Renal cortical epithelial cell (primary cell): ENCODE results near the gene CCDC97. TPM values are rescaled to one million over a fixed set of nuclear protein-coding genes. Genes with fewer than 3 reads are reported as not detected.
"Not testable (repeated sequence)": the region's sequence is repeated elsewhere in the genome, so short reads cannot be mapped to it uniquely, and the experiment has no call there.

Experiments used
- DNase-seq: peaks from one replicate; pipeline ENCODE4 v3.0.0-alpha.2; 2011; ENCODE audit warnings: low read depth
- total RNA-seq: library from RNA; depleted of rRNA; stranded (reverse); fragments of >200 nt; gene quantifications from 2 replicates; pipeline ENCODE4 v1.2.3, GENCODE V29; 2014

CCDC97 gene
- total RNA-seq, 1 donor from 2014 or later, result 15.0 TPM

GRCh38 chr19:41339936-41340335 lies 30.0 kb downstream of the CCDC97 start:
- peak; percentile 88 for DNase-seq

DNA sequence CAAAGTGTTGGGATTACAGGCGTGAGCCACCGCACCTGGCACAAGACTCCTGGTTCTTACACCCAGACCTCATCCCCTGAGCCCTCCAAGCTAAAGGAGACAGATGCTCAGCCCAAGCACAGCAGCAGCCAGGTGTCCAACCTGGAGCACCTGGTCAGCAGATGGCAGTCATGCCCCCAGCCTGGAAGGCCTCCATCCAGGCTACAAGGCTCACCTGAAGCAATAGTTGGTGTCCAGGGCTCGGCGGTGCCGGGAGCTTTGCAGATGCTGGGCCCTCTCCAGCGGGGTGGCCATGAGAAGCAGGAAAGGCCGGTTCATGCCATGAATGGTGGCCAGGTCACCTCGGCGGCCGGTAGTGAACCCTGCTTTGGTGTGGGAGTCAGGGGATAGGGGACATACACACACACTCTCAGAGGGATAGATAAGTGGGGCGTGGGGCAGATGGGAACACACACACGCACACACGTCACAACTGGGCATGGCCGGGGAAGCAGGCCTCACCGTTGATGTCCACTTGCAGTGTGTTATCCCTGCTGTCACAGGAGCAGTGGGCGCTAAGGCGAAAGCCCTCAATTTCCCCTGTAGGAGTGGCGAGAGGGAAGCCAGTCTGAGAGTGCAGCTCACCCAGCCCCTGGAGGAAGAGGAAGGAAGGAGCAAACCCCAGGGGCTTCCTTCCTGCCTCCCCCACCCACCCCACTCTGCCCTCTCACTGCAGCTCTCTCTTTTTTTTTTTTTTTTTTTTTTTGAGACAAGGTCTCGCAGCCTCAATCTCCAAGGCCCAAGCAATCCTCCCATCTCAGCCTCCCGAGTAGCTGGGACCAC lies 31.9 kb downstream of the CCDC97 start:
- no peak for DNase-seq

GRCh38 chr19:41344162-41344561 lies 34.2 kb downstream of the CCDC97 start:
- DNase-seq, result no peak

GRCh38 chr19:41346916-41347315 lies 36.9 kb downstream of the CCDC97 start:
- not testable (repeated sequence) for DNase-seq

DNA sequence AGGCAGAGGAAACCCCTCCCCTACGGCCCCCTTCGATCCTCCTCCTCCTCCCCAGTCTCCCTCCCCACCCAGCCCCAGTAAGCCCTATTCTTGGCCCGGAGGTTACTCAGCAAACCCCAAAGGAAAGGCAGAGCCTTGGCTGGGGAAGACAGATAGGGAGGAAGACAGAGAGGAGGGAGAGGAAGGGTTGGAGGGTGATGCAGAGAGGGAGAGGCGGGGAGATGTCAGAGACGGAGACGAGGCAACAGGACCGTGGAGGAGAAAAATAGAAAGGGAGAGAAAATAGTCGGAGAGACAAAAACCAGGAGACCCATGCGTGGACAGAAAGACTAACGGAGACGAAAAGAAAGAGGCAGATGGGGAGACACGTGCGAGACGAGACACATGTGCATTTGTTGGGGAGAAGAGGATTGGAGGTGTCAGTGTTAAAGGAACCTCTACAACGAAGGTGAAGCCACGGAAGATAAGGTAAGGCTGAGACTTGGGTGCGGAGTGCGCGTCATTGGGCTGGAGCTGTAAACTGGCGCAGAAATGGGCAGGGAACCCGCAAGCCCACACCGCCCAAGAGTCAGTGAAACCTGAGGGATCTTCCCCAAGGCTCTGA lies 40.9 kb downstream of the CCDC97 start:
- DNase-seq, result no peak

DNA sequence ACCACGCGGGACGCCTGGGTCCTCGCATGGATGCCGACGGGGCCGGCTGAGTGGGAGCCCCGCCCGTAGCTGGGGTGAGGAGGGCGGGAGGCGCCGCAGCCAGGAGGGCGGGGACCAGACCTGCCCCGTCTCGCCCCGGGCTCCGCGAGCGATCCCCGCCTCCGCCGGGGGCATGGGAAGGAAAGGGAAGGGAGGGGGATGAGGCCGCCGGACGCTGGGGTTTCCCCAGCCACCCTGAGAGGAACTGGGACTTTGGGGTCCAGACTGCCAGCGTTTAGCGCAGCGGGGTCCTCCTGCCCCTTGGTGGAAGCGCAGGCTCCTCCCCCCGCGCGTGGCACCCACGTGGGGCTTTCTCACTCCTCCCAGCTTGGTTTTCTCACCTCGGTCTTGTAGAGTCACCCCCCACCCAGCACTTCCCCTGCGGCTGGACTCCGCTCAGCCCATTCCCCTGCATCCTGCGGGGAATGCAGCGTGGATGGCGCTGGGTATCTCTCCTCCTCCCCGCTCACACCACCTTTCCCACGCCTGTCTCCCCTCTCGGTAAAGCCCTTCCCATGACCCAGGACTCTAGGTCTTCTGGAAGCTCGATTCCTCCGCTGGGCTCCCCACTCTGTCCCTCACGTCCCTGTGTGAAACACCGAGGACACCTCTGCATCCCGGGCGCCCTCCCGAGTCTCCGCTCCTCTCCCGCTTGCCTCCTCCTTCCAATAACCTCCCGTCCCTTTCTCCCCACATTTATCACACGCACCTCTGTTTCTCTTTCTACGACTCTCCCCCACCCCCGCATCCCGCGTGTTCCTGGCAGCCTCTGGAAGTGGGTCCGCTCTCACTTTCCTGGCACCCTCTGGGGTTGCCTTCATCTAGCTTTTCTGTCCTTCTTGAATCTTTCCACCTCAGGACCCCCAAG lies 41.6 kb downstream of the CCDC97 start:
- no peak for DNase-seq

DNA sequence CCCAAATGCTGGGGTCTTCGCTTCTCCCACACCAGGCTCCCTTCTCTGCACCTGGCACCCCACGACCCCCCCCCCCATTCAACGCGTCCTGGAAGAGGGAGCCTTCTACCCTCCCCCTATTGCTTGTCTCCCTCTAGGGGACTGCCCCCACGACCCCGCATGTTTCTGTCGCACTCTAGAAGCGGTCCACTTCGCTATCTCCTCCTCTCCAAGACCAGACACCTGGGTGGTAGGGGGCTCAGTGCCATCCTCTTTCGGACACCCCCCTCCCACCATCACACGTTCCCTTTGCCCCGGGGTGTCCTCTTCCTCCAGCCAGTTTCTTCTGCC lies 42.3 kb downstream of the CCDC97 start:
- DNase-seq, result no peak

- peak; percentile 22 for DNase-seq
These were observed 42.9 kb downstream of the CCDC97 start for GRCh38 chr19:41352609-41353465.

DNA sequence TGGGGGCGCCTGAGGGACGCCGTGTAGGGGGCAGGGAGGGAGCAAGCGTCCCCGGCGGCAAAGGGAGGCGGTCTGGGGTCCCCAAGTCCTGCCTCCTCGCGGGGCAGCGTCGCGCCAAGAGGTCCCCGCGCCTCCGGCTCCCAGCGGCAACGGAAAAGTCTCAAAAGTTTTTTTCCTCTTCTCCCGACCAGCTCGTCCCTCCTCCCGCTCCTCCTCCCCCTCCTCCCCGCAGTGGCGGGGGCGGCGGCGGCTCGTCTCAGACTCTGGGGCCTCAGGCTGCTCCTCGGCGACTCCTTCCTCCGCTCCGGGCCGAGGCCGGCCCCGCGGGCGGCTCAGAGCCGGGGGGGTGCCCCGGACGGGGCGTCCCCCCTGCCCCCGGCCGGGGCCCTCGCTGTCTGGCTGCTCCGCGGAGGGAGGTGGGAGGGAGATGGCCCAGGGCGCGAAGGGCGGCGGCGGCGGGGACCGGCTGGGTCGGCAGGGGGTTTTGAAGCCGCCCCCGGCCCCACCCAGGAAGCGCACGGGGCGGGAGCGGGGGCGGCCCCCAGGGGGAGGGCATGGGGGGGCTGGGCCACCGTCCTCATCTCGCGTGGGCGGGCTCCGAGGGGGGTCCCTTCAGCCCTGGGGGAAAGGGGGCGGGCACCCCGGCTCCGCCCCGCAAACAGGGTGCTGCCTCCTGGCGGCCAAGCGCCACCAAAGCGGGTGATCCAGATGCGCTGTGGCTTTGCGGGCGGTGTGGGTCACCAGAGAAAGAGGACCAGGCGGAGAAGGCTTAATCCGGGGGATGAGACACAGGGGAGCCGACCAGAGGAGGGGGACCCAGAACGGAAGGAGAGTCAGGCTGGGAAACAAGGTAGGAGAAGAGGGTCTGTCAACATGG lies 43.7 kb downstream of the CCDC97 start, which contains the start of gene TGFB1:
Gene TGFB1 (minus strand): TSS at position 457 of the 877 bp plus-strand sequence. CDS start 878 bp downstream, outside the sequence.
- peak; percentile 54 for DNase-seq

DNA sequence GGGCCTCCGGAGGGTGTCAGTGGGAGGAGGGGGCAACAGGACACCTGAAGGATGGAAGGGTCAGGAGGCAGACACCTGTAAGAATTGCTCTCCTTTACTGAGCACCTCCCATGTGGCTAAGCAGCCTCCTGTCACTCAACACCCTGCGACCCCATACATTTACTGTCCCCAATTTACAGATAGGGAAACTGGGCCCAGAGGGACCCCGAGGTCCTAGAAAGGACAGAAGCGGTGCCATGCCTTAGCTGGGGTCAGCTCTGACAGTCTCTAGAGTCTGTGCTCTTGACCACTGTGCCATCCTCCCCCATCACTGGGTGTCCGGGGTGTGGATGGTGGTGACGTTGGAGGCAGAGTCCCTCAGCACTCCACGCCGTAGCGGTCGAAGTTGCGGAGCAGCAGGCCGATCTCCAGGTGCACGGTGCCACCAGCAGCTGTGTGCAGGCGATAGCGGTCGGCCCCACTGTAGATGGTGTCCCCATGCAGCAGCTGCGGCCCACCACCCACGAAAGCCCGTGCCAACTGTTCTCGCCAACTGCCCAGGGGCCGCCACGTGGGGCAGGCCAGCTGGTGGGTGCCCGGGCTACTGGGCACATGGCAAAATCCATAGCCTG lies 44.5 kb downstream of the CCDC97 start:
- no peak for DNase-seq

- DNase-seq, result no peak
These were observed 45.1 kb downstream of the CCDC97 start for GRCh38 chr19:41355035-41355434.

DNA sequence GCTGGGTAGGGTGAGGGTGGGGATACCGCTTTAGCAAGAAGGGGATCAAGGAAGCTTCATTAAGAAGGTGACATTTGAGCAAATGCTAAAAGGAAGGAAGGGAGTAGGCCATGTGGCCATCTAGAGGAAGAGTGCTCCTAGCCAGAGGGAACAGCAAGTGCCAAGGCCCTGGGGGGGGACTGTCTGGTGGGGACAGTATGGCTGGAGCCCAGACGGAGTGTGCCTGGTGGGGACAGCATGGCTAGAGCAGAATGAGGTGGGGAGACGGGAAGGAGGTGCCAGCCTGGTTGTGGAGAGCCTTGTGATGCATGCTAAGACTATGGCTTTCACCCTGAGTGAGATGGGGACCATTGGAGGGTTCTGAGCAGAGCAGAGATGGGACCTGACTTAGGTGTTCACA lies 45.8 kb downstream of the CCDC97 start:
- no peak for DNase-seq

DNA sequence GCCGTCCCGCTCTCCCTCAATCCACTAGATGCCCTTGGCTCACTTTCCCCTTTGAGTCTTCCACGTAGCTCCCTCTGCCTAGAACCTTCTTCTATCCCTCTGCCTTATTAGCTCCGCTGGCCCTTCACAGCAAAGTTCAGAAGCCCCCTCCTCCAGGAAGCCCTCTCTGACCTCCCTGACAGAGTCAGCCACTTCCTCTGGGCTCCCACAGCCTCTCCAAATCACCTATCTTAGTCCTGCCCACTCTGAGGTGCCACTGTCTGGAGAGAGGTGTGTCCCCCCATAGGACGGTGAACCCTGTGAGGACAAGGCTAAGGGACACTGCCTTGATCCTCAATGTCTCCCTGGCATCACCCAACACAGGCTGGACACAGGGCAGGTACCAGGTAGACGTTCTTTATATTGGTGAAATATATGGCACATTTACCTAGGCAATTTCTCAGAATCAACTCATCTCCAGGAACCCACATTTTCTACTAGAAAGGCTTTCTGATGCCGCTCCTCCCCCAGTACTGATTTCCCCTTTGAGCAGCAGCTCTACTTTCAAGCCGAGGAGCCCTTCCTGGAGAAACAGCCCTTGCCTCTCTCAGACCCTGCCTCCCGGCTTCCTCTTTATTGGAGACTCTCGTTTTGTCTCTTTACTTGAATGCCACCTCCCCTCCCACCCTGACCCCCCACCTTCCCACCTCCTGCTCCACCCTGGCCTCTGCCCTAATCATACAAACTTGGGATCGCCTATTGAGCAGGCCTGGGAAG lies 47.2 kb downstream of the CCDC97 start:
- no peak for DNase-seq

- DNase-seq, result no peak
These were observed 47.8 kb downstream of the CCDC97 start for GRCh38 chr19:41357746-41358145.

DNA sequence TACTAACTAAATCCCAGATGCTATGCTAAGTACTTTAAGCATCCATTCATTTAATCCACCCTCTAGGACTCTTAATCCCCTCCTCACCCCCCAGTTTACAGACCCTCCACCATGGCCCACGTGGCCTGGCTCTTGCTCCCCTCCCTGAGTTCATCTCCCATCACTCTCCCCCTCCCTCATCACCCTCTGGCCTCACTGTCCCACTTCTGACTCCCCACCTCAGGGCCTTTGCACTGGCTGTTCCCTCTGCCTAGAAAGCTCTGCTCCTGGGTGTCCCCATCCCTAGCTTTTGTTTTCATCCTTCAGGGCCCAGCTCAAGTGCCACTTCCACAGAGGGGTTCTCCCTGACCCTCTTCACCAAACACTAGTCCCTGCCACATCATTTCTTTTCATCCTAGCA lies 49.8 kb downstream of the CCDC97 start:
- no peak for DNase-seq

- DNase-seq, result peak; percentile 49
These were observed 52.3 kb downstream of the CCDC97 start for GRCh38 chr19:41362143-41362847.

- DNase-seq, result no peak
These were observed 53.4 kb downstream of the CCDC97 start for GRCh38 chr19:41363371-41363752.

DNA sequence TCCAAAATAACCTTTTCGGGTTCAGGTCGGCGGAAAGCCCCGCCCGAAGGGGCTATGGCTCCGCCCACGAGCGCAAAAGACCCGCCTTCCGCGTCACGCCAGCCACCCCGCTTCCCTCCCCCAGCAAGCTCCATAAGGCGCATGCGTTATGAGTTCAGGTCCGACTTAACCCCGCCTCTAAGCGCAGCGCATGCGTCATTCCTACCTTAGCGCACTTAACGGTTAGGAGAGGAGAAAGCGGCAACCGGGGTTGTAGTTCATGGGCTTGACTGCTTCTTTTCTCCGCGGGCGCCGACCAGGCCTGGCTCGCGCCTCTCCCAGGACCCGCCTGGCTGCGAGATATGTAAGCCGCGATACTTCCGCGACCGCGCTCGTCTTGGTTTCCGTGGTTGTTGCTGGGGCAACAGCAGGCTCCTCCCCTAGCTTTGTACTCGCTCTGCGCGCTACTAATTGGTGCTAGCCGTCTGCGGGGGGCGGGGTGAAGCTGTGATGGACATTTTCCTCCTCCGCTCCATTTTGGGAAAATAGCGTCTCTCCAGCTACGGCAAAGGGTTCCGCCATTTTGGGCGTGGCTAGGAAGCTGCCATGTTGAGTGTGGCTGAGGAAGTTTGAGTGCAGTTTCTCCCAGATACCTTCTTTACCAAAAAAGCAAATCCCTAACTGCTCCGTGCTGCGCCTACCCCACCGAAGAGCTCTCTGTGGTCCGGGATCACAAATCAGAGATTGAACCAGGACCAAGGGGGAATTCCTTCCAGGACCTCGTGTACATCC lies 54.0 kb downstream of the CCDC97 start, which contains the start of gene B9D2:
Gene B9D2 (minus strand): TSS at position 397 of the 771 bp plus-strand sequence. CDS start 630 bp downstream, outside the sequence.
- peak; percentile 94 for DNase-seq
